IMR-90 (cell line): ENCODE measurements around the gene COL20A1.

Experiments used
- BHLHE40 ChIP-seq: fragments of 150-350 bp; IDR thresholded peaks from 2 replicates; pipeline ENCODE4 v1.6.1; 2016; ENCODE audit warnings: mild to moderate bottlenecking, low read depth, low read length
- FOS ChIP-seq: fragments of 150-350 bp; IDR thresholded peaks from 2 replicates; pipeline ENCODE4 v1.6.1; 2016; ENCODE audit warnings: low read depth, low read length
- MAFK ChIP-seq: IDR thresholded peaks from 2 replicates; pipeline ENCODE4 v1.6.1; 2012; ENCODE audit warnings: low read depth, low read length, improper control_type of control experiment
- MXI1 ChIP-seq: IDR thresholded peaks from 2 replicates; pipeline ENCODE4 v1.6.1; 2012; ENCODE audit warnings: low read depth, mild to moderate bottlenecking, low read length, moderate library complexity, borderline replicate concordance
- NFE2L2 ChIP-seq: fragments of 150-350 bp; IDR thresholded peaks from 2 replicates; pipeline ENCODE4 v1.6.1; 2016; ENCODE audit warnings: low read depth, mild to moderate bottlenecking, low read length
- POLR2A ChIP-seq: IDR thresholded peaks from 2 replicates; pipeline ENCODE4 v1.6.1; 2012; ENCODE audit warnings: mild to moderate bottlenecking, low read depth, low read length
- RAD21 ChIP-seq: IDR thresholded peaks from 2 replicates; pipeline ENCODE4 v1.6.1; 2012; ENCODE audit warnings: low read length, improper control_type of control experiment
- SMC3 ChIP-seq: fragments of 150-350 bp; IDR thresholded peaks from 2 replicates; pipeline ENCODE4 v1.6.1; 2016; ENCODE audit warnings: low read depth, mild to moderate bottlenecking, antibody characterized with exemption, low read length, moderate library complexity
- TF ChIP-seq, protein P1 (sequence below): conservative IDR thresholded peaks from 2 replicates; pipeline ENCODE4 v1.5.1; 2012; ENCODE audit warnings: mild to moderate bottlenecking, low read depth, low read length, improper control_type of control experiment
- TF ChIP-seq, protein P2 (sequence below): fragments of 150-350 bp; IDR thresholded peaks from 2 replicates; pipeline ENCODE4 v1.6.1; 2017; ENCODE audit warnings: mild to moderate bottlenecking, antibody characterized with exemption, low read length, low read depth

- TF ChIP-seq BHLHE40: no peak
- TF ChIP-seq, protein P1, sequence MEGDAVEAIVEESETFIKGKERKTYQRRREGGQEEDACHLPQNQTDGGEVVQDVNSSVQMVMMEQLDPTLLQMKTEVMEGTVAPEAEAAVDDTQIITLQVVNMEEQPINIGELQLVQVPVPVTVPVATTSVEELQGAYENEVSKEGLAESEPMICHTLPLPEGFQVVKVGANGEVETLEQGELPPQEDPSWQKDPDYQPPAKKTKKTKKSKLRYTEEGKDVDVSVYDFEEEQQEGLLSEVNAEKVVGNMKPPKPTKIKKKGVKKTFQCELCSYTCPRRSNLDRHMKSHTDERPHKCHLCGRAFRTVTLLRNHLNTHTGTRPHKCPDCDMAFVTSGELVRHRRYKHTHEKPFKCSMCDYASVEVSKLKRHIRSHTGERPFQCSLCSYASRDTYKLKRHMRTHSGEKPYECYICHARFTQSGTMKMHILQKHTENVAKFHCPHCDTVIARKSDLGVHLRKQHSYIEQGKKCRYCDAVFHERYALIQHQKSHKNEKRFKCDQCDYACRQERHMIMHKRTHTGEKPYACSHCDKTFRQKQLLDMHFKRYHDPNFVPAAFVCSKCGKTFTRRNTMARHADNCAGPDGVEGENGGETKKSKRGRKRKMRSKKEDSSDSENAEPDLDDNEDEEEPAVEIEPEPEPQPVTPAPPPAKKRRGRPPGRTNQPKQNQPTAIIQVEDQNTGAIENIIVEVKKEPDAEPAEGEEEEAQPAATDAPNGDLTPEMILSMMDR: no peak
- TF ChIP-seq MAFK: no peak
- TF ChIP-seq POLR2A: no peak
- TF ChIP-seq FOS: no peak
- TF ChIP-seq, protein P2, sequence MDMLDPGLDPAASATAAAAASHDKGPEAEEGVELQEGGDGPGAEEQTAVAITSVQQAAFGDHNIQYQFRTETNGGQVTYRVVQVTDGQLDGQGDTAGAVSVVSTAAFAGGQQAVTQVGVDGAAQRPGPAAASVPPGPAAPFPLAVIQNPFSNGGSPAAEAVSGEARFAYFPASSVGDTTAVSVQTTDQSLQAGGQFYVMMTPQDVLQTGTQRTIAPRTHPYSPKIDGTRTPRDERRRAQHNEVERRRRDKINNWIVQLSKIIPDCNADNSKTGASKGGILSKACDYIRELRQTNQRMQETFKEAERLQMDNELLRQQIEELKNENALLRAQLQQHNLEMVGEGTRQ: no peak
- TF ChIP-seq NFE2L2: no peak
- no peak for TF ChIP-seq MXI1
- TF ChIP-seq RAD21: no peak
- no peak for TF ChIP-seq SMC3
These were observed 40.4 kb downstream of the COL20A1 start for GRCh38 chr20:63333241-63333836.
